SU-DHL-6 (cell line): Measurements from ENCODE around the gene CEP350.

Source experiments
- H2AFZ ChIP-seq: fragments of 200-600 bp; sonication (generic); 2 replicates; pipeline ENCODE4 v1.6.1; 2014; ENCODE audit warnings: low read depth, mild to moderate bottlenecking, moderate library complexity, mixed read lengths, antibody characterized with exemption, low read length; ENCODE audit not compliant: severe bottlenecking
- H3F3A ChIP-seq: fragments of 200-600 bp; shearing (Covaris generic); 2 replicates; pipeline ENCODE4 v1.6.0; 2016; ENCODE audit warnings: antibody characterized with exemption, mild to moderate bottlenecking; ENCODE audit not compliant: insufficient read depth
- H3K27ac ChIP-seq: fragments of 200-600 bp; sonication (generic); 2 replicates; pipeline ENCODE4 v1.5.1; 2016; ENCODE audit warnings: low read depth, mild to moderate bottlenecking, low read length, moderate library complexity, mixed read lengths
- H3K27me3 ChIP-seq: fragments of 200-600 bp; sonication (generic), shearing (Covaris generic); 2 replicates; pipeline ENCODE4 v1.6.0; 2014; ENCODE audit warnings: mild to moderate bottlenecking, low read length
- H3K36me3 ChIP-seq: fragments of 200-600 bp; sonication (generic); 2 replicates; pipeline ENCODE4 v1.6.1; 2014; ENCODE audit warnings: mild to moderate bottlenecking, low read length, mixed read lengths
- H3K4me2 ChIP-seq: fragments of 300-600, 200-600 bp; shearing (Covaris generic), sonication (generic); 2 replicates; pipeline ENCODE4 v1.6.0; 2014; ENCODE audit warnings: low read length, low read depth, mild to moderate bottlenecking; ENCODE audit not compliant: poor library complexity, severe bottlenecking
- H3K4me3 ChIP-seq: fragments of 200-600 bp; sonication (generic); 2 replicates; pipeline ENCODE4 v1.5.1; 2014; ENCODE audit warnings: antibody characterized with exemption, low read length, mild to moderate bottlenecking, mixed read lengths; ENCODE audit not compliant: insufficient read depth, poor library complexity, severe bottlenecking
- H3K79me2 ChIP-seq: fragments of 200-600 bp; sonication (generic); 2 replicates; pipeline ENCODE4 v1.6.1; 2014; ENCODE audit warnings: mild to moderate bottlenecking, low read length, moderate library complexity; ENCODE audit not compliant: insufficient read depth
- H3K9ac ChIP-seq: fragments of 200-600 bp; sonication (generic); 2 replicates; pipeline ENCODE4 v1.7.0; 2014; ENCODE audit warnings: mild to moderate bottlenecking, low read length
- H3K9me2 ChIP-seq: fragments of 200-600 bp; sonication (generic); replicated peaks from 2 replicates; pipeline ENCODE4 v1.6.1; 2014; ENCODE audit warnings: low read length; ENCODE audit not compliant: insufficient read depth
- H3K9me3 ChIP-seq: fragments of 200-600 bp; sonication (generic); 2 replicates; pipeline ENCODE4 v1.6.1; 2014; ENCODE audit warnings: low read length, mixed read lengths; ENCODE audit not compliant: insufficient read depth
- H4K20me1 ChIP-seq: fragments of 200-600 bp; sonication (generic); 2 replicates; pipeline ENCODE4 v1.6.1; 2014; ENCODE audit warnings: low read depth, mild to moderate bottlenecking, antibody characterized with exemption, low read length, moderate library complexity, mixed read lengths
- CTCF ChIP-seq: fragments of 200-600 bp; sonication (generic); IDR thresholded peaks from one replicate; pipeline ENCODE4 v1.5.1; 2017; ENCODE audit warnings: antibody characterized with exemption, mild to moderate bottlenecking, low read length, moderate library complexity; ENCODE audit not compliant: insufficient read depth, poor library complexity, severe bottlenecking
- EZH2phosphoT487 ChIP-seq: fragments of 200-600 bp; sonication (generic), shearing (Covaris generic); conservative IDR thresholded peaks from 2 replicates; pipeline ENCODE4 v1.6.1; 2018; ENCODE audit warnings: mild to moderate bottlenecking, antibody characterized with exemption, low read length, moderate library complexity, mixed read lengths

CEP350 gene

GRCh38 chr1:179968284-179968993 is 13.8 kb downstream of the CEP350 start:
- Histone ChIP-seq H4K20me1 (peaks cover 7% of the 10 kb centered on the region; the same call in 1 of the 2 replicates), H3K9ac (no peak overlapping the region), H2AFZ (no peak overlapping the region), H3K27ac (no peak overlapping the region), H3K4me2 (no peak overlapping the region), H3K9me2 (no peaks in the 10 kb centered on the region), H3K9me3 (peaks cover 10% of the 10 kb centered on the region; the same call in 1 of the 2 replicates), H3K79me2 (peaks cover 94% of the 10 kb centered on the region), H3K4me3 (no peak overlapping the region), H3K27me3 (no peaks in the 10 kb centered on the region), H3K36me3 (peaks cover 10% of the 10 kb centered on the region), H3F3A (no peaks in the 10 kb centered on the region)
- no peak for TF ChIP-seq CTCF
- TF ChIP-seq EZH2phosphoT487 = no peak

- Histone ChIP-seq H4K20me1 (peaks cover 8% of the 10 kb centered on the region; the same call in 1 of the 2 replicates), H3K9me2 (no peaks in the 10 kb centered on the region), H3K27ac (no peak overlapping the region; the same call in 1 of the 2 replicates), H3K27me3 (no peaks in the 10 kb centered on the region), H3K4me3 (no peak overlapping the region), H2AFZ (no peak overlapping the region), H3F3A (no peaks in the 10 kb centered on the region), H3K36me3 (peaks cover 10% of the 10 kb centered on the region), H3K79me2 (peaks cover 94% of the 10 kb centered on the region), H3K9ac (no peak overlapping the region), H3K9me3 (peaks cover 10% of the 10 kb centered on the region; the same call in 1 of the 2 replicates), H3K4me2 (no peak overlapping the region)
- TF ChIP-seq EZH2phosphoT487 (no peak), CTCF (no peak)
These were observed 14.6 kb downstream of the CEP350 start for GRCh38 chr1:179968994-179969919.

- H3K4me2 ChIP-seq = no peak overlapping the region
- H2AFZ ChIP-seq = no peak overlapping the region
- peaks cover 10% of the 10 kb centered on the region; the same call in 1 of the 2 replicates for H3K9me3 ChIP-seq
- H3K27ac ChIP-seq = no peak overlapping the region; the same call in 1 of the 2 replicates
- H3K9me2 ChIP-seq = no peaks in the 10 kb centered on the region
- peaks cover 10% of the 10 kb centered on the region for H3K36me3 ChIP-seq
- H3K9ac ChIP-seq = no peak overlapping the region
- no peaks in the 10 kb centered on the region for H3F3A ChIP-seq
- TF ChIP-seq CTCF = no peak
- TF ChIP-seq EZH2phosphoT487 = no peak
- peaks cover 11% of the 10 kb centered on the region; the same call in 1 of the 2 replicates for H4K20me1 ChIP-seq
- H3K4me3 ChIP-seq = no peak overlapping the region
- no peaks in the 10 kb centered on the region for H3K27me3 ChIP-seq
- H3K79me2 ChIP-seq = peaks cover 94% of the 10 kb centered on the region
These were observed 15.4 kb downstream of the CEP350 start for GRCh38 chr1:179969962-179970361.
